GM10248 (cell line): Measurements from ENCODE around the gene PLD6.

ENCODE experiments used
- CTCF ChIA-PET: fragments of 300-600 bp; sonication (Branson Sonifier 250); formaldehyde crosslinking; extraction: SDS; loops from one replicate; lab custom pipeline; 2021; ENCODE audit warnings: antibody characterized with exemption; lab: Yijun Ruan, JAX
- POLR2A ChIA-PET: fragments of 350-650 bp; sonication (Branson Sonifier 250); formaldehyde crosslinking; extraction: SDS; loops from one replicate; lab custom pipeline; 2020; ENCODE audit warnings: antibody characterized with exemption; lab: Yijun Ruan, JAX
- DNase-seq: peaks from one replicate; pipeline ENCODE4 v3.0.0; 2012; ENCODE audit errors: extremely low spot score
- TF ChIP-seq, protein P1 (sequence below): IDR thresholded peaks from 2 replicates; pipeline ENCODE4 v1.5.1; 2012; ENCODE audit warnings: mild to moderate bottlenecking, low read depth; ENCODE audit errors: extremely low read depth, missing control alignments, control extremely low read depth

Gene PLD6

DNA sequence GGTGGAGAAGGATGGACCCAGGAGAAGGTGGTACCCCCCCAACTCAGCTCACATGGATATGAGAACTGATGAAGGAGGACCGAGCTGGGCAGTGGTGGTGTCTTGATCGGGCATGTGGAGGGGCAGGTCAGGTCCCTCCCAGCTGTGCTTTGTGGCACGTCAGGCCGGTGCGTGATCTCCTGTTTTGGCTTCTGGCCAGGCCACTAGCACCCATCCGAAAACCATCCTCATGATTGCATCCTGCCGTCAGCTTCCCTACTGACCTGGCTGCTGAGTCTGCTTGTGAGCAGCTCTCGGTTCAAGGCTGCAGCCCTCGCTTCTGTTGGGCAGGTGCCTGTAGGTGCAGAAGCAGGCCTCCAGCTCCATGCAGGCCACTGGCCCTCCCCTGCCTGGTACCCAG lies 53.1 kb downstream of the PLD6 start:
- TF ChIP-seq, protein P1, sequence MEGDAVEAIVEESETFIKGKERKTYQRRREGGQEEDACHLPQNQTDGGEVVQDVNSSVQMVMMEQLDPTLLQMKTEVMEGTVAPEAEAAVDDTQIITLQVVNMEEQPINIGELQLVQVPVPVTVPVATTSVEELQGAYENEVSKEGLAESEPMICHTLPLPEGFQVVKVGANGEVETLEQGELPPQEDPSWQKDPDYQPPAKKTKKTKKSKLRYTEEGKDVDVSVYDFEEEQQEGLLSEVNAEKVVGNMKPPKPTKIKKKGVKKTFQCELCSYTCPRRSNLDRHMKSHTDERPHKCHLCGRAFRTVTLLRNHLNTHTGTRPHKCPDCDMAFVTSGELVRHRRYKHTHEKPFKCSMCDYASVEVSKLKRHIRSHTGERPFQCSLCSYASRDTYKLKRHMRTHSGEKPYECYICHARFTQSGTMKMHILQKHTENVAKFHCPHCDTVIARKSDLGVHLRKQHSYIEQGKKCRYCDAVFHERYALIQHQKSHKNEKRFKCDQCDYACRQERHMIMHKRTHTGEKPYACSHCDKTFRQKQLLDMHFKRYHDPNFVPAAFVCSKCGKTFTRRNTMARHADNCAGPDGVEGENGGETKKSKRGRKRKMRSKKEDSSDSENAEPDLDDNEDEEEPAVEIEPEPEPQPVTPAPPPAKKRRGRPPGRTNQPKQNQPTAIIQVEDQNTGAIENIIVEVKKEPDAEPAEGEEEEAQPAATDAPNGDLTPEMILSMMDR = no peak
- ChIA-PET POLR2A (no interaction called here), CTCF (interaction anchor here (0.9 to 3.1 kb wide), 3 partner anchors 10 to 15 kb away, joined by 3 to 14 read pairs (median 4); no protein-coding TSS in a partner anchor)
- no peak for DNase-seq

GRCh38 chr17:17152385-17152784 lies 53.7 kb downstream of the PLD6 start:
- POLR2A ChIA-PET = no interaction called here
- TF ChIP-seq, protein P1 = no peak
- no peak for DNase-seq
- CTCF ChIA-PET = interaction anchor here (0.9 to 3.1 kb wide), 3 partner anchors 10 to 16 kb away, joined by 3 to 14 read pairs (median 4); no protein-coding TSS in a partner anchor

- CTCF ChIA-PET = interaction anchor here (1.2 to 3.1 kb wide), 2 partner anchors 9 to 16 kb away, joined by 3 to 14 read pairs; no protein-coding TSS in a partner anchor
- DNase-seq = no peak
- TF ChIP-seq, protein P1 = no peak
- POLR2A ChIA-PET = no interaction called here
These were observed 54.2 kb downstream of the PLD6 start for GRCh38 chr17:17151962-17152361.

DNA sequence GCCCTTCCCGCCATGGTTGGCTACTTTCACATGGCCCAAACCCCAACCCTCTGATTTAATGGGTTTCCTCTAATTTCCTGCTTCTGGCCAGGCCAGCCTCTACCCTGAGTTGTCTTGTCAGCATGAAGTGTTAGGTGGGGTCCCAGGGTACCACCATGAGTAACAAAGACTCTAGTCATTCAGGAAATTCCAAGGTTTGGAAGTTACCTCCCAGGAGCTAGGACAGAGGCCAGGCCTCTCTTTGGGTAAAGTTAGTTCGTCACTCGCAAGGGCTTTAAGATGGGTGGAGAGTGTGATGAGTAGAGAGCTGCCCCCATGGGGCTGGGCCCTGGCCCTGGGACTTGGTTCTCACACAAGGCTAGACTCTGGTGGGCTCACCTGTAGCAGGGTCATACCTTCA lies 54.6 kb downstream of the PLD6 start:
- POLR2A ChIA-PET = no interaction called here
- DNase-seq = no peak
- CTCF ChIA-PET = interaction anchor here (3.1 kb wide), 1 partner anchor 9 kb away, joined by 14 read pairs; no protein-coding TSS in a partner anchor
- TF ChIP-seq, protein P1 = no peak

GRCh38 chr17:17151055-17151454 lies 55.1 kb downstream of the PLD6 start:
- DNase-seq = no peak
- TF ChIP-seq, protein P1 = no peak
- CTCF ChIA-PET = no interaction called here
- POLR2A ChIA-PET = interaction anchor here (0.6 kb wide), 1 partner anchor 740 kb away, joined by 3 read pairs; no protein-coding TSS in a partner anchor
